IPS DF 4.7 (cell line): Measurements from ENCODE around the gene BDNF.
"Not testable (repeated sequence)": the region's sequence is repeated elsewhere in the genome, so short reads cannot be mapped to it uniquely, and the experiment has no call there.

ENCODE experiments used
- DNase-seq: peaks from one replicate; pipeline ENCODE4 v3.0.0-alpha.2; 2013; ENCODE audit warnings: low spot score; ENCODE audit errors: extremely low read depth

The BDNF gene

DNA sequence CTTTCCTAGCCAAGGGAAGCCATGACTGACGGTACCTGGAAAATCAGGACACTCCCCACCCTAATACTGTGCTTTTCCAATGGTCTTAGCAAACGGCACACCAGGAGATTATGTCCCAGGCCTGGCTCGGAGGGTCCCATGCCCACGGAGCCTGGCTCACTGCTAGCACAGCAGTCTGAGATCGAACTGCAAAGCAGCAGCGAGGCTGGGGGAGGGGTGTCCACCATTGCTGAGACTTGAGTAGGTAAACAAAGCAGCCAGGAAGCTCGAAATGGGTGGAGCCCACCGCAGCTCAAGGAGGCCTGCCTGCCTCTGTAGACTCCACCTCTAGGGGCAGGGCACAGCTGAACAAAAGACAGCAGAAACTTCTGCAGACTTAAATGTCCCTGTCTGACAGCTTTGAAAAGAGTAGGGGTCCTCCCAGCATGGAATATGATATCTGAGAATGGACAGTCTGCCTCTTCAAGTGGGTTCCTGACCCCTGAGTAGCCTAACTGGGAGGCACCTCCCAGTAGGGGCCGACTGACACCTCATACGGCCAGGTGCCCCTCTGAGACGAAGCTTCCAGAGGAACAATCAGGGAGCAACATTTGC lies 34.6 kb downstream of the BDNF start:
- not testable (repeated sequence) for DNase-seq

DNA sequence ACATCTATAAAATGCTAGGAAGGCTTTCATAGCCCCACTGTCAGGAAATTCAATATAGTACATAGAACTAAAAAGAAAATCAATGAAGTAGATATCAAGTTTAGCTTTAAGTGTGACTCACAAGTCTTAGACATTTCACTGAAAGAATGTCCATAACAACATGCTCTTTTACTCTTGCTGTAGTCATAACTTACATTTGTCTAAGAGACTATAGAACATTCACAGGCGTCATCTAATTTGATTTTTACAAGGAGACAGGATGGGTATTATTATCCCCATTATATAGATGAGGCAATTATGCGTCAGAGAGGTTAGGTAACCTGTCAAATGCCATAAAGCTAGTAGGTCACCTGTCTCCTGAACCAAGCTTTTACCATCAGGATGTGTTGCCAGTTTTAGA lies 36.9 kb downstream of the BDNF start:
- DNase-seq, result no peak

DNA sequence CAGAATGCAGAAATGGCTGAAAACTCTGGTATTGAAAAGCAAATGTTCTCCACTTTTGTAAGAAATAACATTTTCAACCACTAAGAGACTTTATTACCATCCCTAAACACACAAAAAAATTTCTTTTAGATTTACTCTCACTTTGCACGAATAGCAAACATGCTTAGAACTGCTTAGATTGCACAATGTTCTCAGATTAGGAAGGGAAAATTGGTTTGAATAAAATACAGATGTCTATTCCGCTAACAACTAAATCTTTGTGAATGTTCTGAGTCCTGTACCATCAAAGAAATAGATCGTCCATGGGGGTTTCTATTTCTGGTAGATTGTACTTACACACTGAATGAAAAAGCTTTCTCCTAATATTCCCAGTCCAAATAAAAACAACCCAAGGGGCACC lies 40.1 kb downstream of the BDNF start:
- DNase-seq, result no peak

- DNase-seq, result no peak
Measured at GRCh38 chr11:27658535-27659236, 41.6 kb downstream of the BDNF start.

GRCh38 chr11:27656806-27657483 lies 43.3 kb downstream of the BDNF start:
- DNase-seq, result no peak

- no peak for DNase-seq
Measured at GRCh38 chr11:27656320-27656719, 43.9 kb downstream of the BDNF start.

DNA sequence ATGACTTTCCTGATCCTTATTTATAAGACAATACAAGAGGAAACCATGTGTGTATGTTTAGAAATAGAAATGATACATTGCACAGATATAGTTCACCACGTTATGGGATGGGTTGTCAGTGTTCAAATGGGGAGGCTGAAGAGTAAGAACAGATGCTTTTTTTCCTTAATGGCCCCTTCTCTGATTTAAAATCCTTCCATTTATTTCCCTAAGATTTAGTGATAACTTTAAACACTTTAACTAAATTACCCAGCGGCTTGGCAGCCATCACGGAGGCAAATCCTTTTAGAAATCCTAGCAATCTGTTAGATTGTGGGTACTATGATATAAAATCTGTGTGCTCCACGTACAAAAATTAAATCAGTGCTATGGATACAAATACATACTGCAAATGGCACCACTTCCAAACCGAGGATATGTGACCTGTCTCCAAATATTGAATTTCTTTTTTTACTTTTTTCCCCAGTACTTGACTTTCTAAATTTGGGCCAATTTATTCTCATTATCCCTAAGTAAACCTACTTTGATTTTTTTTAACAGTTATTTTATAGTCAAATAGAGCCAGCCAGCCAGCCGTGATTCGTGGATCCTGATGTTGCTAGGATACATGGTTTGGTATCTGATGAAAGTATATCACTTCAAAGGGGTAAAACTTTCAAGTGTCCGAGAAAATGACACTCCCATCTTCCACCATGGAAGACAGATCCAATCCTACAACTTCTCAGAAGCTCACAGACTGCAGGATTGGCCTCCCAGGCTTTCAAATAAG lies 46.1 kb downstream of the BDNF start:
- DNase-seq, result no peak

DNA sequence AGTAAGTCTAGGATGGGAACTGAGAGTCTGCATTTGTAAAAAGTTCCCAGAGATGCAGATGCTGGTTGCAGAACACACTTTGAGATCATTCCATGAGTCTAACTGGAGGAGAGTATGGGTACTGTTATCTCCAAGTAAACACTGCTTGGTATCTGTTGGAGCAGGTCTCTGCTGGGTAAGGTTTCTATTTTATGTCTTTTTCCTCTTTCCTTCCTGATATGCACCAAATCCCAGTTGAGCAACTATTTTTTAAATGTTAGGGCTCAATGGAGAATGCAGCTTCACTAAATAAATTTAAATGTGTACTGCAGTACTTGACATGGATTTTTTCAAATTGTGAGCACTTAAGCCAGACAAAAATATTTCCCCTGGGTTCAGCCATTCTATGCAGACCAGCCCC lies 48.5 kb downstream of the BDNF start:
- DNase-seq, result no peak

DNA sequence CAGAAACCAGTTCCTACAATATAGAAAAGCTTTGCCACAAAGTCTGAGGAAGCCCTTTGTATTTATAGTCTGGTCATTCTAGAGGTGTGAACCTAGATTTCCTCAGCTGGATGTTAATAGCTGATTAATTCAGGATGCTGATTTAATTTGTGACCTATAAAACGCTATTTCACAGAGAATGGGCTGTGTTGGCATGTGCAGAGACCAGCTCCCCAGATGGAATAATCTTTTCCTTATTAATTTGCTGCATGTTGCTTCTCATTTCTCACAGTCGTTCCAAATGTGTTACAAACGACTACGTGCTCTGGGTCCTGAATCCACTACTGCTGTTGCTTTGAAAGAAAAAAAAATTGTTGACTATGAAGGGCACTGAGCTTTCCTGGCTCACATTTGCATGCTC lies 49.3 kb downstream of the BDNF start:
- no peak for DNase-seq

GRCh38 chr11:27649800-27650199 lies 50.5 kb downstream of the BDNF start:
- DNase-seq, result no peak

- DNase-seq, result no peak
Measured at GRCh38 chr11:27648840-27649239, 51.4 kb downstream of the BDNF start.

DNA sequence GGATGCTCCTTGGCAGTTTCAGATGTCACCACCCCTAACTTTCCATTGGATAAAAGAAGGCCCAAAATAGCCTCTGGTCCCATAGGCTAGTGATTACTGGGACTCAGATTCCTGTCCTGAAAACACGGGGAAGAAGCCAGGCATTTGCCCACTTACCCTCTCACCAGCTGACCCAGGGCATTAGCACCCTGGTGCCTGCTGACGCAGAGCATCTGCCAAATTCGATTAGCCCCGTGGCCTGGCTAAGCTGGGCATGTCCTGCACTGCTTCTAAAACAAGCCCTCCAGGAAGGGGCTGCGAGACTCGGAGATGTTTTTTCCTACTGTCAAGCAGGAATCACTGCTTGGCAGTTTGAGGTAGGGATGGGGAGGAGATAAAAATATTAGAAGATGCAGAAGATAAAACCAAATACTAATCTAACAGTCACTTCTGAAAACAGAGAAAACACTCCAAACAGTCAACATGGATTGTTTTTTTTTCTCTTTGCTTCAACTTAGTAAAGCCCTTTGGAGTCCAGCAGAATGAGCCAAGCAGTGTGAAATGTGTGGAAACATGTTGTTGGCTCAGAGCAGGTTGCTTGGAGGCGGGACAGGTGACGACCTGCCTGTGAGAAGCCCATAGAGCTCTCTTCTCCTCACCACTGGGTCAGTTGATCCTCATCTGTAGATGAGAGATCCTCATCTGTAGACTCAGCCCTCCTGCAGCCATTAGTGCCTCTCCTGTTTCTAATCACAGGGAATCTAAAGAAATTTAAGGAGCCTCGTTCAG lies 54.0 kb downstream of the BDNF start:
- no peak for DNase-seq

- no peak for DNase-seq
Measured at GRCh38 chr11:27642954-27643353, 57.3 kb downstream of the BDNF start.

- no peak for DNase-seq
Measured at GRCh38 chr11:27640954-27641353, 59.3 kb downstream of the BDNF start.

DNA sequence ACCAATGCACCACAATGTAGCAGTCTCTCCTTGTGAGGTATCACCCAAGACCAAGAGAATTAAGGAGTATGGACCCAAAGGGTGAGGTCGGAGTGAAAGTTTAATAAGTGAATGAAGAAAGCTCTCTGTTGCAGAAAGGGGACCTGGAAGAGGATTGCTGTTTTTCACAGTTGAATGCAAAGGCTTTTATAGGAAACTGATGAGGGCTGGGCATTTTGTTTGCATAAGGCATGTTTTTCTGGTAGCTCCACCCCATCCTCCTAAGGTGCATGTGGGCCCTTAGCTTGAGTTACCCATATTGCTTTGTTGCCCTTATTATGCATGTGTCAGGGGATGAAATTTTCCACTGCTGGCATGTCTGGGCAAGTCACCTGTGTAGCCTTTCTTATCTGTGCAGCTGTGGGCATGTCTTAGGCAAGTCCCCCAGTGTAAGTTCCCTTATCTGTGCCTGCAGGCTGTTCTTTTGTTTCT lies 64.7 kb downstream of the BDNF start:
- DNase-seq, result no peak

DNA sequence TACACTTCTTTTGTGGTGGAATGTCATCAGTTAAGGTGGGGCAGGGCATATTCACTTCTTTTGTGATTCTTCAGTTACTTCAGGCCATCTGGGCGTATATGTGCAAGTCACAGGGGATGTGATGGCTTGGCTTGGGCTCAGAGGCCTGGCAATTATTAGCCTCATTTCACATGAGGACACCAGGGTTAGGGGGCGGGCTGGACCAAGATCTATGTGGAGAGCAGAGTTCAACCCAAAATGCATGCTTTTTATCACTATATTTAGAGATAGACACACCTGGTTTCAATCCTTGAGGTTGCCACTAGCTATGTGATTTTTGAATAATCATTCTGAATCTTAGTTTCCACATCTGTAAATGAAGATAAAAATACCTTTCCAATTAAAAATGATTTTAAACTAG lies 65.5 kb downstream of the BDNF start:
- not testable (repeated sequence) for DNase-seq

DNA sequence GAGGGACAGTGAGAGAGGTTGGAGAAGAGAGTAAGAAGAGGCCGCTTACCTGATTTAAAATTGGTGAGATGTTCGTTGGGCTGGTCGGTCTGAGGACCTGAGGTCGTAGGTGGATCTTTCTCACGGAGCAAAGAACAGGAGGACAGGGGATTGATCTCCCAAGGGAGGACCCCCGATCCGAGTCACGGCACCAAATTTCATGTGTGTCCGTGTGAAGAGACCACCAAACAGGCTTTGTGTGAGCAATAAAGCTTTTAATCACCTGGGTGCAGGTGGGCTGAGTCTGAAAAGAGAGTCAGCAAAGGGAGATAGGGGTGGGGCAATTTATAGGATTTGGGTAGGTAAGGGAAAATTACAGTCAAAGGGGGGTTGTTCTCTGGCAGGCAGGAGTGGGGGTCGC lies 66.0 kb downstream of the BDNF start:
- not testable (repeated sequence) for DNase-seq

- DNase-seq, result not testable (repeated sequence)
Measured at GRCh38 chr11:27629023-27629422, 71.2 kb downstream of the BDNF start.

DNA sequence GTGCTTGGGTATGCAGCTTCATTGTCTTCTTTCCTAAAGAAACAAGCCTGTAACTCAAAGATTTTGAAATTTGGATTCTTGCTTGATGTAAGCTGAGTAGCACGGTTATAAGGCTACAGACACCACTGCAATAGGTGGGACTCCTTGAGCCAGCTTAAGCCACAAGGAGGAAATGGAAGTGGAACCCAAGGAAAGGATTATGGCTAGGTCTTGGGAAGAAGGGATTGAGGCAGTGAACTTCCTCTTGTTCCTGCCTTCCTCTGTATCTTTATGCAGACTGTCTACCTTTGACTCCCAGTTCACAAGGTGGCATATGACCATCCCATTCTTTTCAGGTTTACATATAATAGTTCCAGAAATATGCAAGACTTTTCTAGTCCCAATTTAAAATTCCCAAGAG lies 72.3 kb downstream of the BDNF start:
- DNase-seq, result no peak

GRCh38 chr11:27626938-27627586 lies 73.2 kb downstream of the BDNF start:
- DNase-seq, result no peak
